HFF-Myc (cell line): ENCODE measurements around the gene TNXB.

ENCODE experiments used
- DNase-seq: peaks from one replicate; pipeline ENCODE4 v3.0.0-alpha.2; 2011; ENCODE audit warnings: low read depth; ENCODE audit errors: extremely low read depth
- H3K4me3 ChIP-seq: replicated peaks from 2 replicates; pipeline ENCODE4 v1.5.1; 2011; ENCODE audit warnings: low read depth, mild to moderate bottlenecking, control low read depth, low read length
- CTCF ChIP-seq: IDR thresholded peaks from 2 replicates; pipeline ENCODE4 v1.5.1; 2012; ENCODE audit warnings: mild to moderate bottlenecking, low read depth, low read length, control low read depth; ENCODE audit errors: missing control alignments

TNXB gene

GRCh38 chr6:32111424-32112066 lies 2.4 kb upstream of the TNXB start:
- no peak for TF ChIP-seq CTCF
- DNase-seq = no peak
- H3K4me3 ChIP-seq = no peak overlapping the region

GRCh38 chr6:32110632-32111031 lies 1.5 kb upstream of the TNXB start:
- no peak for TF ChIP-seq CTCF
- no peak for DNase-seq
- H3K4me3 ChIP-seq = no peak overlapping the region

- no peak overlapping the region for H3K4me3 ChIP-seq
- no peak for DNase-seq
- TF ChIP-seq CTCF = no peak
Observed at GRCh38 chr6:32109765-32110160, 625 bp upstream of the TNXB start.

GRCh38 chr6:32108727-32109113 lies 418 bp downstream of the TNXB start:
- no peak for DNase-seq
- TF ChIP-seq CTCF = no peak
- H3K4me3 ChIP-seq = no peak overlapping the region

- no peak for DNase-seq
- no peak for TF ChIP-seq CTCF
- no peak overlapping the region for H3K4me3 ChIP-seq
Observed at GRCh38 chr6:32108094-32108627, 977 bp downstream of the TNXB start.

- no peak for DNase-seq
- H3K4me3 ChIP-seq = no peak overlapping the region
- no peak for TF ChIP-seq CTCF
Observed at GRCh38 chr6:32107406-32107805, 1.7 kb downstream of the TNXB start.

- no peak for TF ChIP-seq CTCF
- DNase-seq = no peak
- no peak overlapping the region for H3K4me3 ChIP-seq
Observed at GRCh38 chr6:32105433-32105832, 3.7 kb downstream of the TNXB start.
